Calu3 (cell line): ENCODE measurements around the gene CCN5. TPM values are rescaled to one million over a fixed set of nuclear protein-coding genes. Genes with fewer than 3 reads are reported as not detected.
A peak's percentile ranks its signal among the peaks of the same experiment; 100 is the strongest.

ENCODE experiments used
- BruUV-seq: library from RNA; stranded (reverse); fragments of 400-500 nt; replicated peaks from 2 replicates; lab custom pipeline; 2021; lab: Mats Ljungman, UMichigan
- CTCF ChIA-PET: fragments of 300-600 bp; sonication (Branson Sonifier 250); formaldehyde crosslinking; loops from one replicate; lab custom pipeline; 2022; ENCODE audit warnings: antibody characterized with exemption; lab: Charles Lee
- DNase-seq: peaks from one replicate; pipeline ENCODE4 v3.0.0; 2022
- H3K27ac Mint-ChIP-seq: one replicate; pipeline ENCODE4 v1.8.0; 2022; ENCODE audit warnings: mixed read lengths; ENCODE audit not compliant: unreplicated experiment
- H3K27me3 Mint-ChIP-seq: one replicate; pipeline ENCODE4 v1.8.0; 2022; ENCODE audit warnings: mixed read lengths; ENCODE audit not compliant: unreplicated experiment
- H3K36me3 Mint-ChIP-seq: one replicate; pipeline ENCODE4 v1.8.0; 2022; ENCODE audit warnings: mild to moderate bottlenecking, moderate library complexity, mixed read lengths; ENCODE audit not compliant: insufficient read depth, unreplicated experiment
- H3K4me1 Mint-ChIP-seq: one replicate; pipeline ENCODE4 v1.8.0; 2022; ENCODE audit warnings: mild to moderate bottlenecking, low read depth, mixed read lengths; ENCODE audit not compliant: unreplicated experiment
- H3K4me3 Mint-ChIP-seq: one replicate; pipeline ENCODE4 v1.8.0; 2022; ENCODE audit warnings: mild to moderate bottlenecking, low read depth, moderate library complexity, mixed read lengths; ENCODE audit not compliant: unreplicated experiment
- H3K9me3 Mint-ChIP-seq: one replicate; pipeline ENCODE4 v1.8.0; 2022; ENCODE audit warnings: low read depth, mixed read lengths; ENCODE audit not compliant: unreplicated experiment
- intact Hi-C: fragments of 100-400 bp; cut with micrococcal nuclease; formaldehyde crosslinking; loops from one replicate; pipeline ENCODE4 v1.10.0; 2022; ENCODE audit not compliant: unreplicated experiment
- total RNA-seq: library from RNA; stranded (reverse); gene quantifications from 2 replicates; pipeline ENCODE4 v1.2.3, GENCODE V29; 2022
- TF ChIP-seq, protein P1 (sequence below): fragments of 200-600 bp; IDR thresholded peaks from one replicate; pipeline ENCODE4 v1.8.0; 2022; ENCODE audit warnings: antibody characterized with exemption; ENCODE audit not compliant: unreplicated experiment

Gene CCN5
- total RNA-seq, 1 experiment from 2014 or later: 0.94 TPM

DNA sequence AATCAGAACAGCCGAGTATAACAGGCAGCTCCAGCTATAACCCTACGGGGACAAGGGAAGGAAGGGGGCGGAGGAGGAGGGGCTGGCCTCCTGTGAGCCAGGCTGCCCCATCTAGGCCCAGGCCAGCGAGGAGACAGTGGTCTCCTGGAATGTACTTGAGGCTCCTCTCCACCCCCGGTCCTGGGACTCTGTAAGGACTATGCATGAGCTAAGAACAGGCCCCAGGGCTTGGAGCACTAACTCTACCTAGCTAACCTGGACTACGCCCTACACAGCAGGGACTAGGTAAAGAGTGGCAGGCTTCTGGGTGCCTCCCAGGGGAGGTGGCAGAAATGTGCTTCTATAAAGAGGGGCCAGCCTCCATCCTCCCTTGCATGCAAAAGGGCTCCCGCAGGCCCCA lies 39.4 kb downstream of the CCN5 start:
- H3K4me3 Mint-ChIP-seq: no peak overlapping the region
- peaks cover 73% of the 10 kb centered on the region for H3K27me3 Mint-ChIP-seq
- H3K9me3 Mint-ChIP-seq: no peaks in the 10 kb centered on the region
- TF ChIP-seq, protein P1, sequence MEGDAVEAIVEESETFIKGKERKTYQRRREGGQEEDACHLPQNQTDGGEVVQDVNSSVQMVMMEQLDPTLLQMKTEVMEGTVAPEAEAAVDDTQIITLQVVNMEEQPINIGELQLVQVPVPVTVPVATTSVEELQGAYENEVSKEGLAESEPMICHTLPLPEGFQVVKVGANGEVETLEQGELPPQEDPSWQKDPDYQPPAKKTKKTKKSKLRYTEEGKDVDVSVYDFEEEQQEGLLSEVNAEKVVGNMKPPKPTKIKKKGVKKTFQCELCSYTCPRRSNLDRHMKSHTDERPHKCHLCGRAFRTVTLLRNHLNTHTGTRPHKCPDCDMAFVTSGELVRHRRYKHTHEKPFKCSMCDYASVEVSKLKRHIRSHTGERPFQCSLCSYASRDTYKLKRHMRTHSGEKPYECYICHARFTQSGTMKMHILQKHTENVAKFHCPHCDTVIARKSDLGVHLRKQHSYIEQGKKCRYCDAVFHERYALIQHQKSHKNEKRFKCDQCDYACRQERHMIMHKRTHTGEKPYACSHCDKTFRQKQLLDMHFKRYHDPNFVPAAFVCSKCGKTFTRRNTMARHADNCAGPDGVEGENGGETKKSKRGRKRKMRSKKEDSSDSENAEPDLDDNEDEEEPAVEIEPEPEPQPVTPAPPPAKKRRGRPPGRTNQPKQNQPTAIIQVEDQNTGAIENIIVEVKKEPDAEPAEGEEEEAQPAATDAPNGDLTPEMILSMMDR: no peak
- no peaks in the 10 kb centered on the region for H3K4me1 Mint-ChIP-seq
- intact Hi-C loops: no loop called here
- CTCF ChIA-PET: interaction anchor here (0.7 kb wide), 1 partner anchor 30 kb away, joined by 5 read pairs; no protein-coding TSS in a partner anchor
- BruUV-seq: no TSS peak
- H3K27ac Mint-ChIP-seq: no peak overlapping the region
- no peaks in the 10 kb centered on the region for H3K36me3 Mint-ChIP-seq
- no peak for DNase-seq

- DNase-seq: no peak
- H3K27ac Mint-ChIP-seq: no peak overlapping the region
- CTCF ChIA-PET: interaction anchor here (1.3 kb wide), 1 partner anchor 9 kb away, joined by 5 read pairs; no protein-coding TSS in a partner anchor
Observed at GRCh38 chr20:44756011-44756688, 41.0 kb downstream of the CCN5 start.

GRCh38 chr20:44756956-44757355 lies 41.8 kb downstream of the CCN5 start:
- no peaks in the 10 kb centered on the region for H3K4me1 Mint-ChIP-seq
- no peak overlapping the region for H3K27ac Mint-ChIP-seq
- intact Hi-C loops: no loop called here
- no peaks in the 10 kb centered on the region for H3K36me3 Mint-ChIP-seq
- H3K27me3 Mint-ChIP-seq: peaks cover 89% of the 10 kb centered on the region
- CTCF ChIA-PET: interaction anchor here (1.3 kb wide), 1 partner anchor 10 kb away, joined by 5 read pairs; no protein-coding TSS in a partner anchor
- H3K4me3 Mint-ChIP-seq: no peak overlapping the region
- H3K9me3 Mint-ChIP-seq: no peaks in the 10 kb centered on the region
- TF ChIP-seq, protein P1: peak; percentile 8
- DNase-seq: no peak
- no TSS peak for BruUV-seq

More at GRCh38 chr20:44756011-44756688, 41.0 kb downstream of the CCN5 start:
- Mint-ChIP-seq H3K27me3 (peaks cover 89% of the 10 kb centered on the region), H3K36me3 (no peaks in the 10 kb centered on the region), H3K4me3 (no peak overlapping the region), H3K4me1 (no peaks in the 10 kb centered on the region), H3K9me3 (no peaks in the 10 kb centered on the region)
- TF ChIP-seq, protein P1: no peak
- intact Hi-C loops: no loop called here
- BruUV-seq: no TSS peak

- intact Hi-C loops: no loop called here
- Mint-ChIP-seq H3K27me3 (peaks cover 87% of the 10 kb centered on the region), H3K27ac (no peak overlapping the region), H3K4me3 (no peak overlapping the region), H3K9me3 (no peaks in the 10 kb centered on the region), H3K36me3 (no peaks in the 10 kb centered on the region), H3K4me1 (no peaks in the 10 kb centered on the region)
- CTCF ChIA-PET: interaction anchor here (1.9 kb wide), 1 partner anchor 11 kb away, joined by 6 read pairs; no protein-coding TSS in a partner anchor
- BruUV-seq: no TSS peak
- DNase-seq: no peak
- TF ChIP-seq, protein P1: no peak
Observed at GRCh38 chr20:44758247-44759101, 43.3 kb downstream of the CCN5 start.
